HG03442 (cell line): Measurements from ENCODE around the gene SEPHS2.
"Not testable (repeated sequence)": the region's sequence is repeated elsewhere in the genome, so short reads cannot be mapped to it uniquely, and the experiment has no call there.

Experiments
- ATAC-seq: cut with Tn5 transposase; IDR thresholded peaks from one replicate; pipeline ENCODE4 v1.9.1; 2021; ENCODE audit warnings: mild to moderate bottlenecking, moderate library complexity; ENCODE audit not compliant: unreplicated experiment

The SEPHS2 gene

DNA sequence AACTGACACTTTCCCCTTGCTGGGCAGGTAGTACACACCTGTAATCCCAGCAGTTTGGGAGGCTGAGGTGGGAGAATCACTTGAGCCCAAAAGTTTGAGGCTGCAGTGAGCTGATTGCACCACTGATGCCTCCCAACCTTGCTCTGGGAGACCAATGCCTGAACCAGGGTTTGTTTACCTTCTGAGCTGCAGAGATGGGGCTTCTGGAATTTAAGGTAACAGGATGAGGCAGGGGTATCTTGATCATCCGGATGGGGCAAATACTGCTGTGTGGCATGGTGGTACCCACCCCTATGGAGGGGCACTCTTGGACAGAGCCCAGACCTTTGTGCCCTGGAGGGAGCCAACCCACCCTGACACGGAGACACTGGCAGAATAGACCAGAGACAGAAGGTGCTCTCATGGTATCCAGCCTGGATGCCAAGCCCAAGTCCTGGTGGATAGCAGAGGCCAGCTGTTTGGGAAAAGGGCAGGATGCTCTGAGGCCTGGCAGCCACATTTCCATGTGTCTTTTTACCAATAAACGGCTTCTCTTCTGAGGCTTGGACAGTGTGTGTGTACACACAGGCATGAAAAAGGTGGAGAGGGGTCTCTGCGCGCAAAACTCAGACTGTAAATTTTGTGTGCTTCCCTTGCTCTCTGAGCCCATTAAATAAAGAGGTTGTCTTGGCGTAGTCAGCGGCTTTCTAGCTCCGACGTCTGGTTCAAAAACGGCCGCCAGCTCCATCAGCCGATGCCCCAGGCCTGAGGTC is 46.1 kb downstream of the SEPHS2 start:
- ATAC-seq: no peak

DNA sequence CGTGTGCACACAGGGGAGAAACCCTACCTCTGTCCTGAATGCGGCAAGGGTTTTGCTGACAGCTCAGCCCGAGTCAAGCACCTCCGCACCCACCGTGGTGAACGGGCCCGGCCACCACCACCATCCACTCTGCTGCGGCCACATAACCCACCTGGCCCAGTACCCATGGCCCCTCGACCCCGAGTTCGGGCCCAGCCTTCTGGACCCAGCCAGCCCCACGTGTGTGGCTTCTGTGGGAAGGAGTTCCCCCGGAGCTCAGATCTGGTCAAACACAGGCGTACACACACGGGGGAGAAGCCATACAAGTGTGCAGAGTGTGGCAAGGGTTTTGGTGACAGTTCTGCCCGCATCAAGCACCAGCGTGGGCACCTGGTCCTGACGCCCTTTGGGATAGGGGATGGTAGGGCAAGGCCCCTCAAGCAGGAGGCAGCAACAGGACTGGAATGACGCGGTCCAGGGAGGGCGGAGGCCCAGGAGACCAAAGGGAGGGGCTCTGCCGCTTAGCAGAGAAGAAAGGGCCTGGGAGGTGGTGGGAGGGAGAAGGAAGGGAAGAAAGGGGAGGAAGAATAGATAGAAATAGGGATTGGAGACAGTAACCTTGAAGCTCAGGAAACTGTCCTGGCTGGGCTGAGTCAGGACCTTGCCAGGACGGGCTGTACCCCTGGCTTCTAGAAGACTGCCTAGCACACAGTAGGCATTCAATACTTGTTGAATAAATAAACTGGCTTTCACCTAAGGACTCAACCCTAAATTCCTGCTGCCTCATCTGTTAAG is 46.8 kb downstream of the SEPHS2 start:
- no peak for ATAC-seq

DNA sequence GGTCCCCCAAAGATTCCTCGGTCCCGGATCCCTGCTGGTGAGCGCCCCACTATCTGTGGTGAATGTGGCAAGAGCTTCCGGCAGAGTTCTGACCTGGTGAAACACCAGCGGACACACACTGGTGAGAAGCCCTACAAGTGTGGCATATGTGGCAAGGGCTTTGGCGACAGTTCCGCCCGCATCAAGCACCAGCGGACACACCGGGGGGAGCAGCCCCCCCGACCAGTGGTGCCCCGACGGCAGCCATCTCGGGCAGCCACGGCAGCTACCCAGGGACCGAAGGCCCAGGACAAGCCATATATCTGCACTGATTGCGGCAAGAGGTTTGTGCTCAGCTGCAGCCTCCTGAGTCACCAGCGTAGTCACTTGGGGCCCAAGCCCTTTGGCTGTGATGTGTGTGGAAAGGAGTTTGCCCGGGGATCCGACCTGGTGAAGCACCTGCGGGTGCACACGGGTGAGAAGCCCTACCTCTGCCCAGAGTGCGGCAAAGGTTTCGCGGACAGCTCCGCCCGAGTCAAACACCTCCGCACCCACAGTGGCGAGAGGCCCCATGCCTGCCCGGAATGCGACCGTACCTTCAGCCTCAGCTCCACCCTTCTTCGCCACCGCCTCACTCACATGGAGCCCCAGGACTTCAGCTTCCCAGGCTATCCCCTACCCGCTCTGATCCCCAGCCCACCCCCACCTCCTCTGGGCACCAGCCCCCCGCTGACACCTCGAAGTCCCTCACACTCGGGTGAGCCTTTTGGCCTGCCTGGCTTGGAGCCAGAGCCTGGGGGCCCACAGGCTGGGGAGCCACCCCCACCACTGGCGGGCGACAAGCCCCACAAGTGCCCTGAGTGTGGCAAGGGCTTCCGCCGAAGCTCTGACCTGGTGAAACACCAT is 47.7 kb downstream of the SEPHS2 start:
- no peak for ATAC-seq

DNA sequence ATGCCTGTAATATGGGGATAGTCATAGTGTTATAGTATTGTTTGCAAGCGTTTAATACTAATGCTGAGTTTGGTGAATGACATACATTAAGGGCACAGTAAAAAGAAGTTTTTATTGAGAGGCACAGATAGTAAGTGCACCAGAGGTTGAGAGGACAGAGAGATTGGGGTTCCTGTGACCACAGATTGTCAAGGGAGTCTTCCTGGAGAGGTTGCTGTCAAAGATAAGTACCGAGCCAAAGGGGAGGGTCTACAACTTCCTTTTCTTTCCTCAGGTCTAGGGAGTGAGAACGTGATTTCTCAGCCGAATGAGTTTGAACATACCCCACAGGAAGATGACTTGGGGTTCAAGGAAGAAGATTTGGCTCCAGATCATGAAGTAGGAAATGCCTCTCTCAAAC is 48.6 kb downstream of the SEPHS2 start:
- ATAC-seq: no peak

DNA sequence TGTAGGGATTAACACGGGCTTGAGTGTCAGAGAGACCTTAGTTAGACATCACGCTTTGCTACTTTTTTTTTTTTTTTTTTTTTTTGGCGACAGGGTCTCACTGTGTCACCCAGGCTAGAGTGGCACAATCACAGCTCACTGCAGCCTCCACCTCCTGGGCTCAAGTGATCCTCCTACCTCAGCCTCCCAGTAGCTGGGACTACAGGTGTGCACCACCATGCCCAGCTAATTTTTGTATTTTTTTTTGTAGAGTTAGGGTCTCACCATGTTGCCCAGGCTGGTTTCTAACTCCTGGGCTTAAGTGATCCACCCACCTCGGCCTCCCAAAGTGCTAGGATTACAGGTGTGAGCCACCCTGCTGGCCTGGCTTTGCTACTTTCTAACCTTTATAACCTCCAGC is 49.0 kb downstream of the SEPHS2 start:
- ATAC-seq: not testable (repeated sequence)

DNA sequence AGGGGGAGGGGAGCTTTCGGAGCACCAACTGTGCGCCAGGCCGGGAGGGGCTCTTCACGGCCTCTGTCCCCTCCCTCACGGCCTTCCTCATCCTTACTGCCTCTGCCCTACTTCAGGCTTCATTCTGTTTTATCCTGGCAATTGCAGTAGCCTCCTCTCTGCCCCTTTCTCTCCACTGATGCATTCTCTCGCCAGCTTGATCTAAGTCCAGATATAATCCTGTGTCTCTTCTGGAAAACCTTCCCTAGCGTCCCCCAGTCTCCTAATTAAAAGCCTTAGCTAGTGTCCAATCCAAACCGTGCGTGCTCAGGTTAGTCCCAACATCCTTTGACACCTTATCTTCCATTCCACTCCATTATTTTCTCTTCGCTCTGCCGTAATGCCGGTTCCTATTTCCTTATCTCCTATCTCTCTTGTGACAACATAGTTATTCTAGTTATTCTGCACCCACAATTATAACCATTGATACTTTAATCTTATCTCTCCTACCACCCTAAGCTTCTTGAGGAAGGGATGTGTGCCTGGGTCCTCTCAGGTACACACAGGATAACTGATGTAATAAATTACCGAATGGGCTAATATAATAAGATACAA is 49.6 kb downstream of the SEPHS2 start:
- ATAC-seq: no peak

DNA sequence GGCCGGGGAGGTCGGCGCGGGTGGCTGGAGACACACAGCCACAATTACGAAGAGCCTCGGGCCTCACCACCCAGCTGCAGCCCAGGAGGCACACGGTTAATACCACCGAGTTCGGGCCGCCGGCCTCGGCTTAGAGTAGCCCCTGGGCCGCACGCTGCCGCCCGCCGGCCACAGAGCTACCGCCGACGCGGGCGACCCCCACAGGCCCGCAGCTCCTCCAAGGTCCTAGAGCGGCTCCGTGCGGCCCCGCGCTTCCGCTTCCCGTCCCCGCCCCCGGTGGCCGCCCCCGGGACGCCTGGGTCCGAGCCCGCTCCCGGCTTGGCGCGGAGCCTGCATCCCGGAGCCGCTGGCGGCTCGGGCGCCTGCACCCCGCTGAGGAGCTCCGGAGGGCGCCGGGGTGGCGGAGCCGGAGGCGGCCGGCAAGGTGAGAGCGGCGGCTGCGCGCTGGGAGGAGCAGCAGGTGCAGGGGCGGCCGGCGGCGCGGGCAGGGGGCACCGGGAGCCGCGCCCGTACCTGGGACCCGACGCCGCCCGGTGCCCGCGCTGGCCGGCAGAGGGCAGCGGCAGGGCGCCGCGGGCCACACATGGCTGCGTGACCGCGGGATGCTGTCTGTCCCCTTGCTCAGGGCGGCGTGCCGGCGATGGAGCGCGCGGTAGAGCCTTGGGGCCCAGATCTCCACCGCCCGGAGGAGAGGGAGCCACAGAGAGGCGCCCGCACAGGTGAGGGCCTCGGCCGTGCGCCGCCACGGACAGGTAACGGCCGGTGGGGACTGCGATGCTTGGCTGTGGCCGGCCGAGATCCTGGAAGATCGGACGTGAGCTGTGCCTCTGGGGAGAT is 50.3 kb downstream of the SEPHS2 start, which contains the start of gene ZNF48:
Gene ZNF48 (plus strand): TSS at position 266 of the 837 bp plus-strand sequence. CDS start 375 bp downstream, at position 641.
- ATAC-seq: peak; percentile 54

DNA sequence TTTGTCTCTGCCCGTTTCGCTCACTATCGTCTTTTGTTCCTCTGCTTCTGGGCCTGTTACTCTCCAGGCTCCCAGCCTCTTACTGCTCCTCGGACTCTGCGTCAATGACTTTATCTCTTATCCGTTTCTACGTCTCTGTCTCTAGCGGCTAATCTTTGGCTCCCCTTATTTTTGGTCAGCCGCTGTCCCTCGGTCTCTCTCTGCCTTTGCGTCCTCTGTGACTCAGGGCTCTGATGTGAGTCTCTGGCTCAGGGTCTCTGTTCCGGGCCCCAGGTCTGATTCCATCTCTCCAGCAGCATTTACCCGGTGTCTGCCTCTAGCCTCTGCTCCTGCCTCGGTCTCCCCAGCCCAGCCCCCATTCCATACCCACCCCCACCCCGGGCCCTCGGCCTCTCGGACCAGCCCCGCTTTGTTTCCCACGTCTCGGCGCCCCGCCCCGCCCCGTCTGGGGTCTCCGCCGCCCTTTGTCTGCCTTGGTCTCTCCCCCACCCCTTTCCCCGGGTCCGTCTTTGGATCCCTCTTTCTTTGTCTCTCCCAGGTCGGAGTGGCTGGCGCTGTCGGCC is 51.0 kb downstream of the SEPHS2 start:
- no peak for ATAC-seq
